HG03442 (cell line): ENCODE results near the gene PNPLA5.
"Not testable (repeated sequence)": the region's sequence is repeated elsewhere in the genome, so short reads cannot be mapped to it uniquely, and the experiment has no call there.

Experiments used
- ATAC-seq: cut with Tn5 transposase; IDR thresholded peaks from one replicate; pipeline ENCODE4 v1.9.1; 2021; ENCODE audit warnings: mild to moderate bottlenecking, moderate library complexity; ENCODE audit not compliant: unreplicated experiment

The PNPLA5 gene

DNA sequence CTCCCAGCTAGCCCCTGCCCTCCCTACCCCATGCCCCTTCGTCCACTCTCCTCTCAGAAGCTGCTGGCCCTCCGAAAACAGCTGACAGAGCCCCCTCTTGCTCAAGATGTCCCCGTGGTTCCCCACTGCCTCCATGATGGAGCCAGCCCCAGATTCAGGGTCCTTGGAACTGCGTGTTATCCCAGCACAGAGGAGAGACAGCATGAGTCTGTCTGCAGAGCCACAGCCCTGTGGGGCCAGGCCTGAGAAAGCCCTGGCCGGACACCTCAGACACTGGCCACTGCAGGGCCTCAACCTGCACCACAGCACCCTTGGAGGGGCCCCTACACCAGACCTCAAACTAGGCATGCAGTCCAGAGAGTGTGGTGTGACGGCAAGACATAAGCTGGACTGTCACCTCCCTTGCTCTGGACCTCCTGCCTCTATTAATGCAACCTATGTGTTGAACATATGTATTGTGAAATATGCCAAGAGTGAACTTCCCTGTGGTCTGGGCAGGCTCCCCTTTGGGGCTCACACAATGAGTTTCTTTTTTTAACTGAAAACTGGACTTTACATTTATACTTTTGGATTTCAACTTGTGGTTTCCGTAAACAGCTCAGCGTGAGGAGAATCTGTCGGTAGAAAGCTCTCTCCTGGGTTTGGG lies 9.6 kb downstream of the PNPLA5 start:
- no peak for ATAC-seq

DNA sequence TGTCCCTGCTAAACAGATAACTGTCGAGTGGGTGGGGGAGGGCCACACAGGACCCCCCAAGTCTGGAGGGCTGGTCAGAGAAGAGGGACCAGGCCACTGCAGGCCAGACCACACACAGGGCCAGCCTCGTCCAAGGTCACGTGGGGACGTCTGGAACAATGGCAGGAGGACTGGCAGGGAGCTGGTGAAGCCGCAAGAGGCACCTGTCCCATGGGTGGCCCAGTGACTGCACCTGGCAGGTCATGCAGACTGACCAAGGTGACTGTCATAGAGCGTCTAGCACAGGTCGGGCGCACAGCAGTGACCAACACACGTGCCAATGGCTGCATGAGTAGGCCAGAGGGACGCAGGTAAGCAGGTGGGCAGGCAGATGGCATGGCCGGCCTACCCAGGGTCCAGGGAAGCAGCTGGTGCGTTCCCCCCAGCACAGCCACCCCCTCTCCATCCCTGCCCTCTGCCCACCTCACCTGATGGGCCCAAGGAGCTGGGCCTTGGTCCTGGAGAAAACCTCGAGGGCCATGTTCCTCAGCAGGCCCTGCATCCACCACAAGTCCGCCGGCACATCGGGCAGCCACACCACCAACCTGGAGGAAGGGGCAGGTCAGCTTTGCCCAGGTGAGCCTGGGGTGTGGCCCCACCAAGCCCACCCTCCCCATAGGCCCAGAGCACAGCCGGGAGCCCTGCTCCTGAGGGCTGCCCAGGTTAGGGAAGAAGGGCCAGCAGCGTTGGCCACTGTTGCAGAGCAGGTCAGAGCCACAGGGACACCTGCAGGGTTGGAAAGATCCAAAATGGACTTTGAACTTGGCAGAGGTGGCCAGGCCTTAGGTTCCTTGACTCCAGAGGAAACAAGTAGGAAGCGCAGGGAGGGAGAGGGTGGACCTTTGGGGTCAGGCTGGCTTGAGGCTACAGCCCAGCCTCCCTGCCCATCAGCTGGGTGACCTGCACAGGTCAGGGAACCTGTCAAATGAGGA lies 10.4 kb downstream of the PNPLA5 start:
- no peak for ATAC-seq

DNA sequence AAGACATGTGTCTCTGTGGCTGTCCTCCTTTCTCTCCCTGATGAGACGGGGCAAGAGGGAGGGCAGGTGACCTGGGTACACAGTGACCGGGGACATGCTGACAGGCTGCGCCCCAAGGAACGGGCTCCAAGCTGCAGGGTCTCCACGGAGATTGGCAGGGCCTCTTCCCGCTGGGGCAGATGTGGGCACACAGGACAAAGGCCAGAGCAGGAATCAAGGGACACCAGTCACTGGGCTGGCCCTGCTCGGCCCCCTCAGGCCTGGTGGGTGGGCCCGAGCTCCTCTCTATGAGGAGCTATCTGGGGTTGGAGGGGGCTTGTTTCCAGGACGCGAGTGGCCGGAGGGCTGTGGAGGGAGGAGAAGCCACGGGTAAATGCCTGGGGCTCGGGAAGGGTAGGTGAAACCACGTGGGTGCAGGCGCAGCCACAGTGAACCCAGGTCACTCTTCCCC lies 11.2 kb downstream of the PNPLA5 start:
- no peak for ATAC-seq

GRCh38 chr22:43879901-43880540 lies 11.8 kb downstream of the PNPLA5 start:
- no peak for ATAC-seq

DNA sequence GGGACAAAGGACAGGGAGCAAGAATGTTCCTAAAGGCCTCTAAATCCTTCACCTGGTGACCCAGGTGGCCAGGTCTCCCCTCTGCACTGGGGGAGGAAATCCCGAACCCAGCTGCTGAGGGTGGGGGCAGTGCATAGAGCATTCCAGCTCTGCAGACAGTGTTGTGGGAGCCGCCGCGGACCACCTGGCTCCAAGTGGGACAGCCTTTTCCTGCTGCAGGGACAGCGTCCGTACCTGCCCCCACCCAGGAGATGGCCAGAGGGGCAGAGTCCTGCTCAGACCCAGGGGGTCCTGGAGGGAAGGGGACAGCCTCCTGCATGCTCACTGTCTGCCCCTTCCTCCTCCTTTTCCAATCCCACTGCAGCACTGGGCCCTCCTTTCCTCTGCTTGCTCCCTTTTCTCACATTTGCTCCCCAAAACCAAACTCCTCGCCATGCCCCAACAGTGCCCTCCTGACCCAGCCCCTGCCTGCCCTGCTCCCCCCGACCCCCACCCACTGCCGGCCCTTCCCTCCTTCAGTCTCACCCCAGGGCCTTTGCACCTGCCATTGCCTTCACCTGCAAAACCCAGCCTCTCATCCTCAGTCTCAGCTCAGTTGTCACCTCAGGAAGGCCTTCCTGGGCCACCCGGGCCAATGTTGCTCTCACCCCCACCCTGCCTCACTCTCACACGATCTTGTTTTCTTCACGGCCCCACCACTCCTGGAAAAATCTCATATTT lies 12.8 kb downstream of the PNPLA5 start:
- ATAC-seq = no peak

GRCh38 chr22:43878079-43878795 lies 13.6 kb downstream of the PNPLA5 start:
- no peak for ATAC-seq

DNA sequence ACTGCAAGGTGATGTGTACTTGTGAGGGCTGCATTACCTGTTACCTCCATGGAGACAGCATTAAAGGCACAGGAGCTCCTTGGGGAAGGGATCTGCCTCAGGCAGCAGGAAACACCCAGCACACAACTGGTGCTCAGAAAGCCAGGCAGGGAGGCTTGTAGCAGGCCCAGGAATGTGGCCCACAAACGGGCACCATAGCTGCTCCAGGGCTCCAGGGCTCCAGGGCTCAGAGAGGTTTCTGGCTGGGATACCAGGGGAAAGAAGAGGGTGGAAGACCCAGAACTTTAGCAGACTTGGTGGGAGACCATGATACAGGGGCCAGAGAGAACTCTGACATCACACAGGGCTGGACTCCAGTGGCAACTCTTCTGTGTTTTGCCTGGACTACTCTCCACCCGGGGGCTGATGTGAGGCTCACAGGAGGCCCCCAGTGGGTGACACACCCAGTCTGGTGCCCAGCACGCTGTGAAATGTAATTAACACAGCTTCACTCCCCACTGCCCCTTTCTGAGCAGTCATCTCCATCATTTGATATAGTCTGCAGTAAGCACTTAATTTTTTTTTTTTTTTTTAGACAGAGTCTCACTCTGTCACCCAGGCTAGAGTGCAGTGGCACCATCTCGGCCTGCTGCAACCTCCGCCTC lies 14.8 kb downstream of the PNPLA5 start:
- ATAC-seq = no peak

DNA sequence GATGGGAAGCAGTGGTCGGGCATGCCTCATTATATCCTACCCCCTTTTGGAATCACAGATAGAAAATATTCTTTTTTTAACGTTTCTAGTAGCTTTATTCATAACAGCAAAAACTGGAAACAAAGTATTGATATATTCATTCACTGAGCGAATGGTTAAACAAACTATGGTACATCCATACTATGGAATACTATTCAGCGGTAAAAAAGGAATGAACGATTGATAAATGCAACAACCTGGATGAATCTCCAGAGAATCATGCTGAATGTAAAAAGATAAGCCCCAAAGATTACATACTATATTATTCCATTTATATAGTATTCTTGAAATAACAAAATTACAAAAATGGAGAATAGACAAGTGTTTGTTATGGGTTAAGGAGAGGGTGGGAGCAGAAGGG lies 22.0 kb downstream of the PNPLA5 start:
- no peak for ATAC-seq

- not testable (repeated sequence) for ATAC-seq
Measured at GRCh38 chr22:43869001-43869400, 22.8 kb downstream of the PNPLA5 start.

DNA sequence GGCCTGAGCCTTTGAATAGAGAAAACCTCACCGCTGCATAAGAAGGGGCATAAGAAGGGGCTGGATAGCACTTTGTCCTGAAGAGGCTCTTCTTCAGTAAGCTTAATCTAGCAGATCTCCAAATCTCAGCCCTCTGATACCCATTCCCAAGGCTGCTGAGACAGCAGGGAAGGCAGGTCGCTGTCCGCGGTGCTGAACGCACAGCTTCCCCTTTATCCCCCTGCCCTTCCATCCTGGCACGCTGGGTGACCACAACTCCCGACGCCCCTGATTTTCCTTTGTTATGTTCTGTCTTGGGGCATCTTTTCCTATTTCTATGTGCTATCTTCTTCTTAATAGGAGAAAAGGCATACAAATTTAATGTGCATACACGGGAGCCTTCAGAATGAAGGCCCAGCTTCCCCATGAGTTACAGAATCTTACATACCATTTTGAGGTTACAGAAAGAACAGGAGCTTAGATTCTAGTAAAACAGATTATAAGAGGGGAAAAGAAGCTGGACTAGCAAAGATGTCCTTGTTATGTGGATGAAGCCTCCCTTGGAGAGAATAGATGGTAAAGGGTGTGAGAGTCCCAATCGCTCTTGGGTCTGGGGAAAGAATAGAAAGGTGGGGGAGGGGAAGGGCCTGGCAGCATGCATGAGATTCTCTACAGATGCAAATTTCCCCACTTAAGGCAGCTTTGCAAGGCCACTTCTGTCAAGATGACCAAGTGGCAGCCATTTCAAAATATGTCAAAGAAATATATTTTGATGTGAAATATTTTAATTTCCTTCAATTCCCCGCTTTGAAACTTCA lies 23.8 kb downstream of the PNPLA5 start:
- no peak for ATAC-seq

DNA sequence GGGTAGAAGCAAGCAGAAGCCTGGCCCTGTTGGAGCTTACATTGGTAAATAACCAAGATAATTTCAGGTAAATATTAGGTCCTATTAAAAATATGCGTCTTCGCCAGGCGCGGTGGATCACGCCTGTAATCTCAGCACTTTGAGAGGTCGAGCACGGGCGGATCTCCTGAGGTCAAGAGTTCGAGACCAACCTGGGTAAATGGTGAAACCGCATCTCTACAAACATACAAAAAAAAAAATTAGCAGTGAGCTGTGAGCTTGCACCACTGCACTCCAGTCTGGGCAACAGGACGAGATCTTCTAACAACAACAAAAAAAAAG lies 29.0 kb downstream of the PNPLA5 start:
- no peak for ATAC-seq

DNA sequence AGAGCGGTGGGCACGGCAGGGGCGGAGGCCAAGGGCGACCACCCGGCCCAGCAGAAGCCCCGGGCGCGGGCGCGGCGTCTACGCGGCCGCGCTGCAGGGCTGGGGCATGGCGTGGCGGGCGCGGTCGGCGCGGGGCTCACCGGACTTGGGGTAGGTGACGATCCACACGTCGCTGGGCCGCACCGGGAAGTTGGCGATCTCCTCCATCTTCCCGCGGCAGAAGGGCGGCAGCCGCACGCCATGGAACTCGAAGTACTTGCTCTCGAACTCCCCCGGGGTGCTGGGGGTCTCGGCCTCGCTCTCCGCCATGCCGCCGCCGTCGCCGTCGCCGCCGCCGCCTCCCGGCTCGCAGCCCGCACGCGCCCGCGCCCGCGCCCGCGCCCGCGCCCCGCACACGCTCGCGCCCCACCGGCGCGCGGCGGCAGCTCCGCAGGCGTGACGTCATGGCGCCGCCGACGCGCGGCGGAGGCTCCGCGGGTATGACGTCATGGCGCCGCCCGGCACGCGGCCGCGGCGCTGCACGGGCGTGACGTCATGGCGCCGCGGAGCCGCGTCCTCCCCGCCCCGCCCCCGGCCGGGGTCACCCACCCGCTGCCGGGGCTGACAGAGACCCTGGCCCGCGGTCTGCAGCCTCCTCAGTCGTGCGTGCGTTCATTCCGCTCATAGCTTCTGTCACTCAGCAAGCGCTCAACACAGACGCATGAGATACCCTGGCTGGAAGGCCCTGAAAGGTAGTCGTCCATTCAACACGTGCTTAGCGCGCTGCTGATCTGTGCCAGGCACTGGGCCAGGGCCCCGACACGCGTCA lies 29.5 kb downstream of the PNPLA5 start, which contains the start of gene SULT4A1:
Gene SULT4A1 (minus strand): TSS at position 440 of the 808 bp plus-strand sequence. CDS start 131 bp downstream, at position 309.
- no peak for ATAC-seq

GRCh38 chr22:43861529-43861928 lies 30.3 kb downstream of the PNPLA5 start:
- ATAC-seq = no peak

GRCh38 chr22:43860831-43861230 lies 31.0 kb downstream of the PNPLA5 start:
- ATAC-seq = no peak

DNA sequence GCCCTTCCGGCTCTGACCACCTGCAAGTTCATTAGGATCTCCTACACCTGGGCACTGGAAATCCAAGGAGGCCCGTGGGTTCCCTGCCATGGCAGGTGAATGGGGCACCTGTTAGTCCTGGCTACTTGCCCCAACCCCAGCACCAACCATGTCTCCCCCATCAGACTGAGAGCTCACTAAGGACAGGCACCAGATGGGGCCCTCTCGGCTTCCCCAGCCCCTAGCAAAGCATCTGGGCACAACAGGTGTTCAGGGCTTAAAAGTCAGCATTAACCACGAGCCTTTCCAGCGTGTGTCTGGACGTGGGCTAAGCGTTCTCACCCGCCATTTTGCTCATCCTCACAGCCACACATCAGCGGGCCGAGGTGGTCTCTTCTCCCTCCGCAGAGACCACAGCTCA lies 31.7 kb downstream of the PNPLA5 start:
- ATAC-seq = no peak

DNA sequence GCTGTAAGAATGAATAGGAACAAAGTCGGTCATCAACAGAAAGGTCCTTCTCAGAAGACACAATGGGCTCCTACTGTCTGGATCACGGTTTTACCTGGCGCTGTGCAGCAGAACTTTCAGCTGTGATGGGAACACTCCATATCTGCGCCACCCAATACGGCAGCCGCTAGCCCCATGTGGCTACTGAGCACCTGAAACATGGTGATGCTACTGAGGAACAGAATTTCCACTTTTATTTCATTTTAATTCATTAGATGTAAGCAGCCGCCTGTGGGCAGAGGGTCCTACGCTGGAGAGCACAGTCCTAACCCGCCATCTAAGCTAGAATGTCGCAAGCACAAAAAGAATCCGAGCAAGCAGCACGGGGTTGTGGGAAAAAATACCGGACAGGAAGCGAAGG lies 32.2 kb downstream of the PNPLA5 start:
- no peak for ATAC-seq

DNA sequence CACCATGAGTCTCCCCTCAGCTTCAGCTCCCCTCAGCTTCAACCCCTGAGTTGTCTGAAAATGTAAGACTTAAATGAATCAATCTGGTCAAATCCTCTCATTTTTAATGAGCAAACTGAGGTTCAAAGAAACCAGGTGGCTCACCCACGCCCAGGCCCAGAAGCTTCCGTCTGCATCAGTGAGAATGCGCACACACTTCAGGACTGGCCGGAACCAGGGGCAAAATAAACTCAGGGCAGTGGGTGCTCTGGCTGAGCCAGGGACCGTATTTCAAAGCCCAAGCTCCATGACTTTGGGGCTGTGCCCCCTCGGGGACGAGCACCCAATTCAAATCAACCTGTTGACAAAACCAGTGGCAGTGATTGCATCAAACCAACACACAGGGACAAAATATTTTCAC lies 32.6 kb downstream of the PNPLA5 start:
- ATAC-seq = no peak
